ENCODE results near the gene PPP1R3G.

DNA sequence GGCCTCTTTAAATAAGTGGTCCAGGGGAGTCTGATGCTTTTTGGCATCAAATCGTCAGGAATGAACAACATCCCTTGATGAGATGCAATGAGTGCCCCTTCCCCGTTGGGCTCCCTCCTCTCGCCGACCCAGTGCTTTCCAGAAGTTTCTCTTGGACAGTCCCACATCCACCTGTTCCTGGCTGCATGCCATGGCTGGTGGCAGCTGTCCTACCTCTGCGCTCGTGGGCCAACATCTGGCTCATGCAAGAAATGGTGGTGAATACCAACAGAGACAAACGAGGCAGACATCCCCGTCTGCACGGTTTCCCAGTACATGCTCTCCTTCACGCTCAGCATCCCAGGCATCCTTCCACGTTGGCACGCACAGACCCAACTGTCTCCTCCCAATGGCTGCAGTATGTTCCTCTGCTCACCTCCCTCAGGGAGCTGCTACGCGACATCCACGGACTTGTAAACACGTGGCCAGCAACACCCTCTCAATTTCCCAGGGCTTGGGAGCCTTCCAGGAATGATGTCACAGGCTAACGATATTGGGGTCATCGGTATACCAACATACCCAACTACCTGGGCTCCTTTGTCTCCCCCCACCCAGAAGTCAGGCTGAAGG lies 37.5 kb downstream of the PPP1R3G start:
- TF ChIP-seq, protein P1, sequence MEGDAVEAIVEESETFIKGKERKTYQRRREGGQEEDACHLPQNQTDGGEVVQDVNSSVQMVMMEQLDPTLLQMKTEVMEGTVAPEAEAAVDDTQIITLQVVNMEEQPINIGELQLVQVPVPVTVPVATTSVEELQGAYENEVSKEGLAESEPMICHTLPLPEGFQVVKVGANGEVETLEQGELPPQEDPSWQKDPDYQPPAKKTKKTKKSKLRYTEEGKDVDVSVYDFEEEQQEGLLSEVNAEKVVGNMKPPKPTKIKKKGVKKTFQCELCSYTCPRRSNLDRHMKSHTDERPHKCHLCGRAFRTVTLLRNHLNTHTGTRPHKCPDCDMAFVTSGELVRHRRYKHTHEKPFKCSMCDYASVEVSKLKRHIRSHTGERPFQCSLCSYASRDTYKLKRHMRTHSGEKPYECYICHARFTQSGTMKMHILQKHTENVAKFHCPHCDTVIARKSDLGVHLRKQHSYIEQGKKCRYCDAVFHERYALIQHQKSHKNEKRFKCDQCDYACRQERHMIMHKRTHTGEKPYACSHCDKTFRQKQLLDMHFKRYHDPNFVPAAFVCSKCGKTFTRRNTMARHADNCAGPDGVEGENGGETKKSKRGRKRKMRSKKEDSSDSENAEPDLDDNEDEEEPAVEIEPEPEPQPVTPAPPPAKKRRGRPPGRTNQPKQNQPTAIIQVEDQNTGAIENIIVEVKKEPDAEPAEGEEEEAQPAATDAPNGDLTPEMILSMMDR (IDR thresholded peaks at IDR 0.05; ENCODE audit: insufficient read depth, low read length) = no peak
- TF ChIP-seq POLR2AphosphoS5 (IDR thresholded peaks at IDR 0.05; ENCODE audit: low read depth) (no peak), GABPA (IDR thresholded peaks at IDR 0.05; ENCODE audit: low read depth) (no peak)

Data from HL-60 (cell line).